ENCODE data around the gene YIF1A. TPM values are rescaled to one million over a fixed set of nuclear protein-coding genes. Genes with fewer than 3 reads are reported as not detected.

Gene YIF1A
- total RNA-seq, 4 donors from 2014 or later, result 60.6 to 99.7 (median 72.3) TPM

DNA sequence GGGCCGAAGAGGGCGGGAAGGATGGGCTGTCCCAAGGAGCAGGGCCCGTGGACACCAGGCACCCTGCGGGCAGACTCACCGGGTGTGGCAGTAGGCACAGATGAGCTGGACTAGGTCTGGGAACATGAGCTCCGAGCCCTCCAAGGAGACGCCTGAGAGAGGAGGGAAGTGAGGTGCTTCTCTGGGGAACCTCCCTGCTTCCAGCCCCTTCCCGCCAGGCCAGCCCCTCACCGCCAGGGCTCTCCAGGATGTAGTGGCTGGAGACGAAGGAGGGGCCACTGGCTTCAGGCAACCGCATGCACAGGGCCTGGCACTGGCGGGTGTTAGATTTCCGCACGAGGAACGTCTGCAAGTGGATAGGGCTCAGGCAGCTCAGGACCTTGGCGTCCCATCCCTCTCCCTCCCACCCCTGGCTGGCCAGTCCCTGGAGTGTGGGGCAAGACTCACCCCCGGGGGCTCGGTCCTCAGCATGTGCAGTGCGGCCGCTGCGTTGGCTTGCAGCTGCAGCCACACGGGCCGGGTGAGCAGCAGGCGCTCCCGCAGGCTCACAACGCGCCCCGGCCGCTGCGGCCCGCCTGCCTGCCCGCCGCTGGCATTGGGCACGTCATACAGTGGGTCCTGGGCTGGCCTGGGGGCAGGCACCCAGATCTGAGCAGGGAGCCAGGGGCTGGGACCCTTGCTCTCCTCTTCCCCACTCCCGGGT lies 46.7 kb upstream of the YIF1A start:
- 15% methylated on average over 32 of the region's 35 CpGs; no CpG with 5 or more reads in 1 of the 2 donors for WGBS, 2 donors (ENCODE audit: low coverage in 1 of 2)
- intact Hi-C loops (cut with DNase I; ENCODE audit: low total_unique reads) (no loop called here), in situ Hi-C loops (cut with MboI; ENCODE audit: low pct_ligation_motif_present in 1 of 4, low pct_unique_long_range_greater_than_20kb in 1 of 4, low sequenced_read_pairs in 3 of 4) (no loop called here)
- no peak for DNase-seq
- peaks cover 12 to 26% (median 21%) of the 10 kb centered on the region in 4 donors for H3K4me1 ChIP-seq
- no peaks in the 10 kb centered on the region for H3K9me3 ChIP-seq
- TF ChIP-seq, protein P1, sequence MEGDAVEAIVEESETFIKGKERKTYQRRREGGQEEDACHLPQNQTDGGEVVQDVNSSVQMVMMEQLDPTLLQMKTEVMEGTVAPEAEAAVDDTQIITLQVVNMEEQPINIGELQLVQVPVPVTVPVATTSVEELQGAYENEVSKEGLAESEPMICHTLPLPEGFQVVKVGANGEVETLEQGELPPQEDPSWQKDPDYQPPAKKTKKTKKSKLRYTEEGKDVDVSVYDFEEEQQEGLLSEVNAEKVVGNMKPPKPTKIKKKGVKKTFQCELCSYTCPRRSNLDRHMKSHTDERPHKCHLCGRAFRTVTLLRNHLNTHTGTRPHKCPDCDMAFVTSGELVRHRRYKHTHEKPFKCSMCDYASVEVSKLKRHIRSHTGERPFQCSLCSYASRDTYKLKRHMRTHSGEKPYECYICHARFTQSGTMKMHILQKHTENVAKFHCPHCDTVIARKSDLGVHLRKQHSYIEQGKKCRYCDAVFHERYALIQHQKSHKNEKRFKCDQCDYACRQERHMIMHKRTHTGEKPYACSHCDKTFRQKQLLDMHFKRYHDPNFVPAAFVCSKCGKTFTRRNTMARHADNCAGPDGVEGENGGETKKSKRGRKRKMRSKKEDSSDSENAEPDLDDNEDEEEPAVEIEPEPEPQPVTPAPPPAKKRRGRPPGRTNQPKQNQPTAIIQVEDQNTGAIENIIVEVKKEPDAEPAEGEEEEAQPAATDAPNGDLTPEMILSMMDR (IDR thresholded peaks at IDR 0.05), result no peak
- no peak for TF ChIP-seq POLR2AphosphoS5 (IDR thresholded peaks at IDR 0.05)
- no peak for TF ChIP-seq EP300 (IDR thresholded peaks at IDR 0.05; ENCODE audit: low read depth)
- TF ChIP-seq POLR2A (IDR thresholded peaks at IDR 0.05), result no peak
- peaks cover 0 to 5% (median under 1%) of the 10 kb centered on the region in 4 donors for H3K36me3 ChIP-seq
- H3K27me3 ChIP-seq, result no peaks in the 10 kb centered on the region
- H3K27ac ChIP-seq, result peak overlapping the region; percentile 76 to 82 (median 78)
- peak overlapping the region; percentile 40 to 65 (median 58) for H3K4me3 ChIP-seq

DNA sequence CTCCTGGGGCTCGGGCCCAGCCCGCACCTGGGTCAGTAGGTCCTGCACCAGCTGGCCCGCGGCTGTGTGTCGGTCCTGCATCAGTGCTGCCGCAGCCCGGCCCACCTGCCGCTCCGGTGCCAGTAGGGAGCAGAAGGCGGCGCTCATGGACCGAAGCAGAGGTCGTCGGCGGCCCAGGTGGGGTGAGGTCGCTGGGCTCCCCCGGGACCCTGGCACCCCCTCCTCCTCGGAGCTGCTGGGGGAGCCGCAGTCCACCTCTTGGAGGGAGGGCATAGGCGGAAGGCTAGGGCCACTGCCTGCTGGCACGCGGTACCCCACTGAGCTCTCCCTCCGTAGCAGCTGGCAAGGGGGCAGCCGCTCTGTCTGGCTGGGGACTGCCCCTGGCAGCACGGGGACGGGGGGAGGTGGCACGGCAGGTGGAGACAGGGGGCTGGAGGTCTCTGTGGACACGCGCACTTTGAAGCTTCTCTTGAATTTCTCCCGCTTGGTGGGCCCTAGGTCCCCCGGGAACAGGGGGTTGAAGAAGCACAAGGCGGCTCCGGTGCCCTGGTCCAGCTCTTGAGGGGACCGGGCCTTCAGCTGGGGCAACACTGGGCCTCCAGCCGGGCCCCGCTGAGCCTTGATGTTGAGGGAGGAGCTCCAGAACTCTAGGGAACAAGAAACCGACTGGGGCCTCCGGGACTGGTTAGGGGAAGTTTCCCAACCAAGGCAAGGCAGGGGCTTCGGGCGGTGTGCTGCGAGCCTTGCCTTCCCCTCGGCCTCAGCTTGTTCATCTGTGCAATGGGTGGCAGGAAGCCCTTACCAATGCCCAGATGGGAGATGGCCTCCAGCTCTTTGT lies 45.9 kb upstream of the YIF1A start:
- peaks cover 12 to 26% (median 21%) of the 10 kb centered on the region in 4 donors for H3K4me1 ChIP-seq
- TF ChIP-seq POLR2A (IDR thresholded peaks at IDR 0.05), result no peak
- no peak for TF ChIP-seq POLR2AphosphoS5 (IDR thresholded peaks at IDR 0.05)
- TF ChIP-seq EP300 (IDR thresholded peaks at IDR 0.05; ENCODE audit: low read depth), result no peak
- TF ChIP-seq, protein P1 (IDR thresholded peaks at IDR 0.05), result no peak
- H3K27me3 ChIP-seq, result no peaks in the 10 kb centered on the region
- no peaks in the 10 kb centered on the region for H3K9me3 ChIP-seq
- intact Hi-C loops (cut with DNase I; ENCODE audit: low total_unique reads) (no loop called here), in situ Hi-C loops (cut with MboI; ENCODE audit: low pct_ligation_motif_present in 1 of 4, low pct_unique_long_range_greater_than_20kb in 1 of 4, low sequenced_read_pairs in 3 of 4) (no loop called here)
- no peaks in the 10 kb centered on the region for H3K36me3 ChIP-seq
- H3K4me3 ChIP-seq, result peak overlapping the region in 1 of 4 donors; percentile 65
- H3K27ac ChIP-seq, result no peak overlapping the region
- no peak for DNase-seq
- 85% methylated on average over 34 of the region's 42 CpGs; no CpG with 5 or more reads in 1 of the 2 donors for WGBS, 2 donors (ENCODE audit: low coverage in 1 of 2)

DNA sequence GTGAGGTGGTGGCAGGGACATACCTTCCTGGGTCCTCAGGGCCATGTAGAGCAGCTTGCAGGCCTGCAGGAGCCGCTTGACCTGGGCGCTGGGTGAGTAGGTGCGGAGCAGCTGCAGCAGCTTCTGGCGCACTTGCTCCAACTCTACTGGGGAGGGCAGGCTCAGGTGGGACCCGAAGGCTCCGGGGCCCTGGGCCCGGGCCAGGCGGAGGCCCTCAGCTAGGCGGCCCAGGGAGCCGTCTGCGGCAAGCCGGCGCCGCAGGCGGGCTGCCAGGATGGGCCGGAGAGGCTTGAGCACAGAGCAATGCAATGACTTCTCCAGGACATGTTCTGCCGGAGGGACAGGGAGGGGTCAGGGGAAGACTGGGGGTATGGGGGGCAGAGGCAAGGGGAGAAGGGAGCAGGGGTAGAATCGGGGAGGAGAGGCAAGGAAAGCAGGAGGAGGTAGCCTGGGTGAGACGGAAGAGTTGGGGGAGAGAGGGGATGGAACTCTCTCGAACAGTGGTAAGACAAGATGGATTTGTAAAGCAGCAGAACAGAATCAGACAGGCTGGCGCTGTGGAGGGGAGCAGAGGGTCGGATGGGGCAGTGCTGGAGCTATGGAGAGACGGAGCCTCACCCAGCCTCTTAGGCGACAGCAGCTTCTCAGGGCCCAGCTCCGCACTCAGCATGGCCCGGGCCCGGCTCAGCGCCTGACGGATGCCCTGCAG lies 45.1 kb upstream of the YIF1A start:
- in situ Hi-C loops (cut with MboI; ENCODE audit: low pct_ligation_motif_present in 1 of 4, low pct_unique_long_range_greater_than_20kb in 1 of 4, low sequenced_read_pairs in 3 of 4) (no loop called here), intact Hi-C loops (cut with DNase I; ENCODE audit: low total_unique reads) (no loop called here)
- Histone ChIP-seq H3K36me3 (no peaks in the 10 kb centered on the region), H3K27ac (no peak overlapping the region), H3K9me3 (no peaks in the 10 kb centered on the region), H3K4me3 (no peak overlapping the region), H3K4me1 (peaks cover 12 to 26% (median 21%) of the 10 kb centered on the region in 4 donors), H3K27me3 (no peaks in the 10 kb centered on the region)
- WGBS, 2 donors (ENCODE audit: low coverage in 1 of 2), result 90% methylated on average over 29 of the region's 29 CpGs; no CpG with 5 or more reads in 1 of the 2 donors
- TF ChIP-seq, protein P1 (IDR thresholded peaks at IDR 0.05), result no peak
- TF ChIP-seq EP300 (IDR thresholded peaks at IDR 0.05; ENCODE audit: low read depth) (no peak), POLR2AphosphoS5 (IDR thresholded peaks at IDR 0.05) (no peak), POLR2A (IDR thresholded peaks at IDR 0.05) (no peak)
- DNase-seq, result no peak

Data from transverse colon (tissue), 4 donors.